Neuronal stem cell (in vitro differentiated cells): ENCODE results near the gene SPATA24.

ENCODE experiments used
- DNase-seq: peaks from one replicate; pipeline ENCODE4 v3.0.0-alpha.2; 2013; ENCODE audit warnings: low spot score
- H2AFZ ChIP-seq: one replicate; pipeline ENCODE4 v1.6.1; 2013; ENCODE audit warnings: mild to moderate bottlenecking, low read length, inconsistent platforms
- H2AK5ac ChIP-seq: 2 replicates; pipeline ENCODE4 v1.6.1; 2013; ENCODE audit warnings: low read depth, mild to moderate bottlenecking, inconsistent platforms, low read length, moderate library complexity, mixed read lengths
- H2BK120ac ChIP-seq: 2 replicates; pipeline ENCODE4 v1.6.1; 2013; ENCODE audit warnings: low read depth, mild to moderate bottlenecking, inconsistent platforms, low read length, moderate library complexity, mixed read lengths
- H2BK12ac ChIP-seq: one replicate; pipeline ENCODE4 v1.6.1; 2013; ENCODE audit warnings: low read length, inconsistent platforms
- H2BK15ac ChIP-seq: 2 replicates; pipeline ENCODE4 v1.6.1; 2013; ENCODE audit warnings: mild to moderate bottlenecking, low read length, inconsistent platforms, mixed read lengths
- H2BK5ac ChIP-seq: one replicate; pipeline ENCODE4 v1.6.1; 2013; ENCODE audit warnings: inconsistent platforms, mild to moderate bottlenecking, low read length, moderate library complexity
- H3K14ac ChIP-seq: one replicate; pipeline ENCODE4 v1.6.1; 2013; ENCODE audit warnings: low read length, inconsistent platforms
- H3K18ac ChIP-seq: 2 replicates; pipeline ENCODE4 v1.6.1; 2013; ENCODE audit warnings: low read length, inconsistent platforms
- H3K23ac ChIP-seq: 2 replicates; pipeline ENCODE4 v1.6.1; 2013; ENCODE audit warnings: low read depth, mild to moderate bottlenecking, mixed read lengths, low read length, inconsistent platforms; ENCODE audit not compliant: poor library complexity
- H3K27ac ChIP-seq: replicated peaks from 3 replicates; pipeline ENCODE4 v1.5.1; 2013; ENCODE audit warnings: low read length, inconsistent platforms
- H3K27me3 ChIP-seq, 3 experiments: 2 replicates each; pipeline ENCODE4 v1.6.1; 2013; ENCODE audit warnings: low read length in 3 of 3, mild to moderate bottlenecking in 2 of 3, inconsistent platforms in 1 of 3, low read depth in 1 of 3, mixed read lengths in 1 of 3, moderate library complexity in 1 of 3; ENCODE audit not compliant: control insufficient read depth in 3 of 3, insufficient read depth in 3 of 3
- H3K36me3 ChIP-seq, 2 donors: replicated peaks in 1 of 2; 2 replicates each; pipeline ENCODE4 v1.6.1; 2013; ENCODE audit warnings: low read length in 2 of 2; ENCODE audit not compliant: control insufficient read depth in 2 of 2, insufficient read depth in 2 of 2
- H3K4ac ChIP-seq: 2 replicates; pipeline ENCODE4 v1.6.1; 2013; ENCODE audit warnings: inconsistent platforms, mild to moderate bottlenecking, low read length, moderate library complexity
- H3K4me1 ChIP-seq, 2 donors: 1 replicate in 1 of 2; 2 replicates in 1 of 2; pipeline ENCODE4 v1.6.1; 2013; ENCODE audit warnings: low read length in 2 of 2, low read depth in 1 of 2; ENCODE audit not compliant: control insufficient read depth in 2 of 2, insufficient read depth in 1 of 2
- H3K4me2 ChIP-seq: one replicate; pipeline ENCODE4 v1.6.1; 2013; ENCODE audit warnings: mild to moderate bottlenecking, low read length, inconsistent platforms; ENCODE audit not compliant: insufficient read depth, poor library complexity, severe bottlenecking
- H3K4me3 ChIP-seq, 2 donors: 2 replicates each; pipeline ENCODE4 v1.5.1; 2013; ENCODE audit warnings: low read length in 2 of 2, mild to moderate bottlenecking in 2 of 2, inconsistent platforms in 1 of 2, moderate library complexity in 1 of 2
- H3K79me1 ChIP-seq: one replicate; pipeline ENCODE4 v1.6.1; 2013; ENCODE audit warnings: low read depth, mild to moderate bottlenecking, inconsistent platforms, low read length, moderate library complexity
- H3K9ac ChIP-seq: one replicate; pipeline ENCODE4 v1.6.1; 2013; ENCODE audit warnings: mild to moderate bottlenecking, low read depth, low read length, inconsistent platforms; ENCODE audit not compliant: poor library complexity
- H3K9me3 ChIP-seq, 2 donors: replicated peaks in 1 of 2; 2 replicates each; pipeline versions ENCODE3 to v1.6.1; 2013; ENCODE audit warnings: low read length in 2 of 2, mild to moderate bottlenecking in 2 of 2, inconsistent platforms in 1 of 2, low read depth in 1 of 2, mixed read lengths in 1 of 2, moderate library complexity in 1 of 2; ENCODE audit not compliant: control insufficient read depth in 2 of 2, insufficient read depth in 1 of 2
- H4K8ac ChIP-seq: one replicate; pipeline ENCODE4 v1.6.1; 2013; ENCODE audit warnings: low read depth, mild to moderate bottlenecking, inconsistent platforms, low read length, moderate library complexity
- H4K91ac ChIP-seq: one replicate; pipeline ENCODE4 v1.6.1; 2013; ENCODE audit warnings: low read length, low read depth, mild to moderate bottlenecking, inconsistent platforms; ENCODE audit not compliant: poor library complexity
- WGBS, 2 donors: extraction: QIAGEN DNeasy Blood & Tissue Kit; methylation state at CpG; one replicate each; pipeline ENCODE4 v1.1.7; 2013; ENCODE audit warnings: missing lambda C conversion rate in 2 of 2, mixed read lengths in 1 of 2; ENCODE audit not compliant: insufficient read length in 2 of 2, insufficient replicate concordance in 1 of 2; ENCODE audit errors: extremely low coverage in 2 of 2; 5-methylcytosine and 5-hydroxymethylcytosine counted together

The SPATA24 gene

DNA sequence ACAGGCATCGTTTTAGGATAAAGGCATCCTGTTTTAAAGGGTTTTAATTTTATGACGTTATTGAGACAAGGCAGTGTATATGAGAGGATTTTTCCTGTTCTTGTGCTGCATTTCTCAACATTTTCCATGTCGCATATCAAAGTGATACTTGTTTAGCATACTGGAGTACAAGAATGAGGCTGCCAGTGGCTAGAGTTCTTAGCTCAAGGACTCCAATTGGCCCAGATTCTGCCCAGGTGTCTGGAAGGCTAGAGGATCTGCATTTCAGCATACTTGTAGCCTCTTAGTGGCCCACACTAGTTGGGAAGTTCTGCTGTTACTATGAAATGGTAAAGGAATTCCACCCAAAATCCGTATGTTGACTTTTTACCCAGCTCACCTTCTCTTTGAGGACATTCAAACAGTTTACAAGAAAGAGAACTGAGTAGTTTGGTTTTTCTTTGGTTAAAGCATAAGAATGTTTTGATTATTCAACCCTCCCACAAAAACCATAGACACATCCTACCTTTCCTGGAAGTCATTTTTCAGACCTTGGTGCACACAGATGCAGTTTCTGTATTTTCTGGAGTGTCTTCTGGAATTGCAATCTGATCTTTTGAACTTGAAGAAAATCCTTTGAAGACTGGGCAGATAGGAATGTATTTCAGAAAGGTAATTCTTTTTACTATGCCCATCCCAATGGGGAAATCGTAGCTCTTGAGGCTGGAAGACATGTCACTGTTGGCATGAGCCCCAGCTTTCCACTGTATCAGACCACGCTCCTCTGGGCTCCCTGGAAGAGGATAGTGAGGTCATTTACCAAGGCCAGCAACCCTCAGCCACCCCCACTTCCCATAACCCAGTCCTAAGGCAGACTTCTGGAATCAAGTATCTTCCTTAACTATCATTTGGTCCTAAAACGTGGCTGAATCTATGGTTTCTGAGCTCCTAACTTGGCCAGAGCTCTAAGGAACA is 32.1 kb downstream of the SPATA24 start:
- Histone ChIP-seq H4K91ac (no peak overlapping the region), H3K9ac (no peak overlapping the region), H3K4me1 (no peaks in the 10 kb centered on the region), H3K4me2 (no peak overlapping the region), H2BK15ac (no peak overlapping the region), H3K4me3 (no peak overlapping the region), H3K79me1 (peaks cover 4% of the 10 kb centered on the region), H3K27ac (no peak overlapping the region), H3K14ac (no peak overlapping the region), H3K36me3 (peaks cover 24 to 65% of the 10 kb centered on the region in 2 donors), H3K4ac (no peak overlapping the region), H2AK5ac (no peak overlapping the region), H2BK120ac (no peak overlapping the region), H3K9me3 (peaks cover 0 to 3% of the 10 kb centered on the region in 2 donors), H3K18ac (no peak overlapping the region), H4K8ac (no peak overlapping the region), H2BK12ac (no peak overlapping the region), H2BK5ac (no peak overlapping the region), H3K23ac (no peak overlapping the region), H2AFZ (no peak overlapping the region), H3K27me3 (no peaks in the 10 kb centered on the region)
- WGBS, 2 donors: no CpG with 5 or more reads among the region's 7 CpGs
- DNase-seq: no peak

DNA sequence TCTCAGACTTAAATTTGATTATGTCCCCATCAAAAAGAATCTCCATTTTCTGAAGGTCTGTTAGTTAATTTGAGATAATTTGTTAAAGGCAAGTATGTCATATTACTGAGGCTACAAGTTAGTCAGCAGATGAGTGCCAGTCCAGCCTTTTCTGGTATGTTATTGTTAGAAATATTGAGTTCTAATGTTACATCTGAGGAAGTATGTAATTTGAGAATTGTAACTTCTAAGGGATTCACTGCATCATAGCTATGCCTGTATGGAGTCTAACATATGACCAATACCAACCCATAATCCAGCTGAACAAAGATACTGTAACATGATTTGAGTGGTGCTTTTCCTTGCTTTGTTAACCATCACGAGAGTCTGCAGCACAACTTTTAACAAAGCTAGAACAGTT is 34.7 kb downstream of the SPATA24 start:
- Histone ChIP-seq H3K79me1 (peaks cover 3% of the 10 kb centered on the region), H2BK15ac (no peak overlapping the region), H3K4me2 (no peak overlapping the region), H3K27me3 (no peaks in the 10 kb centered on the region), H2BK12ac (no peak overlapping the region), H2AFZ (no peak overlapping the region), H3K23ac (no peak overlapping the region), H3K27ac (no peak overlapping the region), H3K36me3 (peaks cover 25 to 89% of the 10 kb centered on the region in 2 donors), H3K9ac (no peak overlapping the region), H4K8ac (no peak overlapping the region), H3K4me3 (no peak overlapping the region), H4K91ac (no peak overlapping the region), H2BK5ac (no peak overlapping the region), H3K4me1 (no peaks in the 10 kb centered on the region), H3K9me3 (no peaks in the 10 kb centered on the region), H2AK5ac (no peak overlapping the region), H3K4ac (no peak overlapping the region), H3K14ac (no peak overlapping the region), H2BK120ac (no peak overlapping the region), H3K18ac (no peak overlapping the region)
- no peak for DNase-seq
- no CpG with 5 or more reads among the region's 1 CpG for WGBS, 2 donors

DNA sequence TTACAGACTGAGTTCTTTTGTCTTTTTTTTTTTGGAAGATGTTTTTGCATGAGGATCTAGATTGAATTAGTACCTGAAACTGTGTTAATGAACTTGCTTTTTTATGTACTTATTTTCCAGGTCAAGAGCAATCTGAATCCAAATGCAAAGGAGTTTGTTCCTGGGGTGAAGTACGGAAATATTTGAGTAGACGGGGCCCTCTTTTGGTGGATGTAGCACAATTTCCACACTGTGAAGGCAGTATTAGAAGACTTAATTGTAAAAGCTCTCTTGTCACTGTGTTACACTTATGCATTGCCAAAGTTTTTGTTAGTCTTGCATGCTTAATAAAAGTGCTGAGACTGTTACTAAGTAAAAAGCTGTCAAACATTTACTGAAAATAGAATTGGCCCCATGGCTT is 35.3 kb downstream of the SPATA24 start:
- Histone ChIP-seq H2BK120ac (no peak overlapping the region), H3K4me3 (no peak overlapping the region), H3K27me3 (no peaks in the 10 kb centered on the region), H3K4ac (no peak overlapping the region), H2BK15ac (no peak overlapping the region), H2BK5ac (no peak overlapping the region), H3K27ac (no peak overlapping the region), H2AFZ (no peak overlapping the region), H3K23ac (no peak overlapping the region), H4K91ac (no peak overlapping the region), H3K79me1 (peaks cover 3% of the 10 kb centered on the region), H3K4me1 (no peaks in the 10 kb centered on the region), H3K36me3 (peaks cover 30 to 90% of the 10 kb centered on the region in 2 donors), H2AK5ac (no peak overlapping the region), H3K14ac (no peak overlapping the region), H3K4me2 (no peak overlapping the region), H3K9ac (no peak overlapping the region), H2BK12ac (no peak overlapping the region), H4K8ac (no peak overlapping the region), H3K18ac (no peak overlapping the region), H3K9me3 (no peaks in the 10 kb centered on the region)
- WGBS, 2 donors: no CpG with 5 or more reads among the region's 2 CpGs
- no peak for DNase-seq

DNA sequence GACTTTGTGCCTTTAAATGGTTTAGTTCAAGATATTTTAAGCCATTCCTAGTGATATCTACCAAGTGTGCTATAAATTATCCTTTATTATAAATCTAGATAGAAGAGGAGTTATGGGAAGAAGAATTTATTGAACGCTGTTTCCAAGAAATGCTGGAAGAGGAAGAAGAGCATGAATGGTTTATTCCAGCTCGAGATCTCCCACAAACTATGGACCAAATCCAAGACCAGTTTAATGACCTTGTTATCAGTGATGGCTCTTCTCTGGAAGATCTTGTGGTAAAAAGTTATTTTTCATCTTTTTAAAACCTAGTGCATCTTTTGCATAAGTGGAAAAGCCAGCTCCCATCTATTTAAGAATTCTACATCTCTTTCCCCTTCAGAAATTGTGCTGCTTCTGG is 39.4 kb downstream of the SPATA24 start:
- H3K18ac ChIP-seq: no peak overlapping the region
- no peak for DNase-seq
- no peak overlapping the region for H4K8ac ChIP-seq
- no peak overlapping the region for H2AK5ac ChIP-seq
- peaks cover 3% of the 10 kb centered on the region for H3K79me1 ChIP-seq
- H2BK120ac ChIP-seq: no peak overlapping the region
- no peak overlapping the region for H3K27ac ChIP-seq
- H3K4me2 ChIP-seq: no peak overlapping the region
- H3K4me1 ChIP-seq: no peaks in the 10 kb centered on the region
- H2BK15ac ChIP-seq: no peak overlapping the region
- H2BK5ac ChIP-seq: no peak overlapping the region
- H3K4me3 ChIP-seq: no peak overlapping the region
- H2BK12ac ChIP-seq: no peak overlapping the region
- no peaks in the 10 kb centered on the region for H3K9me3 ChIP-seq
- no peak overlapping the region for H3K14ac ChIP-seq
- H3K36me3 ChIP-seq: peaks cover 18 to 81% of the 10 kb centered on the region in 2 donors
- H3K4ac ChIP-seq: no peak overlapping the region
- no CpG with 5 or more reads among the region's 2 CpGs for WGBS, 2 donors
- no peak overlapping the region for H4K91ac ChIP-seq
- H3K27me3 ChIP-seq: no peaks in the 10 kb centered on the region
- no peak overlapping the region for H3K23ac ChIP-seq
- no peak overlapping the region for H3K9ac ChIP-seq
- no peak overlapping the region for H2AFZ ChIP-seq
